RWPE2 (cell line): ENCODE data around the gene AOPEP.
A peak's percentile ranks its signal among the peaks of the same experiment; 100 is the strongest.

Experiments
- ATAC-seq: fragments of 200-7000 bp; cut with Tn5 transposase; 3 replicates; pipeline ENCODE4 v1.9.1; 2021; ENCODE audit warnings: low read depth
- DNase-seq: peaks from one replicate; pipeline ENCODE4 v3.0.0-alpha.2; 2020; ENCODE audit warnings: low spot score
- H3K27ac ChIP-seq: fragments of 450-650 bp; 2 replicates; pipeline ENCODE4 v1.5.1; 2017; ENCODE audit warnings: mild to moderate bottlenecking; ENCODE audit not compliant: poor library complexity, severe bottlenecking
- H3K27me3 ChIP-seq: fragments of 250-450 bp; sonication (Bioruptor Pico); 2 replicates; pipeline ENCODE4 v1.5.1; 2021; ENCODE audit warnings: mild to moderate bottlenecking, moderate library complexity; ENCODE audit not compliant: insufficient read depth, poor library complexity, severe bottlenecking
- H3K36me3 ChIP-seq: fragments of 250-450 bp; sonication (Bioruptor Pico); 2 replicates; pipeline ENCODE4 v1.5.1; 2020; ENCODE audit warnings: low read depth, mild to moderate bottlenecking, moderate library complexity
- H3K4me1 ChIP-seq: fragments of 250-450 bp; sonication (Bioruptor Pico); 2 replicates; pipeline ENCODE4 v1.5.1; 2021; ENCODE audit warnings: mild to moderate bottlenecking, moderate library complexity; ENCODE audit not compliant: insufficient read depth, poor library complexity, severe bottlenecking
- H3K4me3 ChIP-seq: fragments of 250-450 bp; sonication (Bioruptor Pico); 2 replicates; pipeline ENCODE4 v1.5.1; 2021; ENCODE audit warnings: mild to moderate bottlenecking, moderate library complexity; ENCODE audit not compliant: severe bottlenecking
- H3K9me3 ChIP-seq: fragments of 250-450 bp; sonication (Bioruptor Pico); 2 replicates; pipeline ENCODE4 v1.5.1; 2021; ENCODE audit warnings: mild to moderate bottlenecking, moderate library complexity; ENCODE audit not compliant: severe bottlenecking
- TF ChIP-seq, protein P1 (sequence below): fragments of 450-650 bp; IDR thresholded peaks from one replicate; pipeline ENCODE4 v1.5.1; 2017; ENCODE audit warnings: mild to moderate bottlenecking, moderate library complexity; ENCODE audit not compliant: poor library complexity, severe bottlenecking

The AOPEP gene

GRCh38 chr9:94779693-94780290, 53.3 kb downstream of the AOPEP start:
- no peak overlapping the region for H3K4me3 ChIP-seq
- no peaks in the 10 kb centered on the region for H3K9me3 ChIP-seq

DNA sequence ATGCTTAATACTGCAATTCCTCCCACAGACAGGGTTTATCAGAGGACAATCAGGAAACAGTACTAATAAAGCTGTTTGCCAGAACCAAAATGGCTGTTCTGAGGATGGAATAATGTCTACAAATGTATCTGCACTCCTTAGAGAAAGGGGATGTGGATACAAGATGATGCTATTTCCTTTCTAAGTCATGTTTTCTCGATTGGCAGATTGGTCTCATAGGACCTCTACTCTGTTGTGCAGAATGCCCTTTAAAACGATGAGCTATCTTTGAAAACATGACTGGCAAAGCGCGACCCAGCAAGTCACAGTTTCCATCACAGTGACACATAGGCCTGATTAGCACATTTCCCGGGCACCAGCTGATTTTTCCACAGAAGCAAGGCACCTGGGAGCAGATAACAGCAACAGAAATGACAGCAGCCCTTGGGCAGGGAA, 54.0 kb downstream of the AOPEP start:
- Histone ChIP-seq H3K4me3 (no peak overlapping the region), H3K9me3 (no peaks in the 10 kb centered on the region), H3K27ac (no peak overlapping the region), H3K4me1 (peaks cover 11% of the 10 kb centered on the region), H3K27me3 (no peaks in the 10 kb centered on the region), H3K36me3 (no peaks in the 10 kb centered on the region)
- TF ChIP-seq, protein P1, sequence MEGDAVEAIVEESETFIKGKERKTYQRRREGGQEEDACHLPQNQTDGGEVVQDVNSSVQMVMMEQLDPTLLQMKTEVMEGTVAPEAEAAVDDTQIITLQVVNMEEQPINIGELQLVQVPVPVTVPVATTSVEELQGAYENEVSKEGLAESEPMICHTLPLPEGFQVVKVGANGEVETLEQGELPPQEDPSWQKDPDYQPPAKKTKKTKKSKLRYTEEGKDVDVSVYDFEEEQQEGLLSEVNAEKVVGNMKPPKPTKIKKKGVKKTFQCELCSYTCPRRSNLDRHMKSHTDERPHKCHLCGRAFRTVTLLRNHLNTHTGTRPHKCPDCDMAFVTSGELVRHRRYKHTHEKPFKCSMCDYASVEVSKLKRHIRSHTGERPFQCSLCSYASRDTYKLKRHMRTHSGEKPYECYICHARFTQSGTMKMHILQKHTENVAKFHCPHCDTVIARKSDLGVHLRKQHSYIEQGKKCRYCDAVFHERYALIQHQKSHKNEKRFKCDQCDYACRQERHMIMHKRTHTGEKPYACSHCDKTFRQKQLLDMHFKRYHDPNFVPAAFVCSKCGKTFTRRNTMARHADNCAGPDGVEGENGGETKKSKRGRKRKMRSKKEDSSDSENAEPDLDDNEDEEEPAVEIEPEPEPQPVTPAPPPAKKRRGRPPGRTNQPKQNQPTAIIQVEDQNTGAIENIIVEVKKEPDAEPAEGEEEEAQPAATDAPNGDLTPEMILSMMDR = no peak
- ATAC-seq = no peak
- DNase-seq = no peak

More at GRCh38 chr9:94779693-94780290, 53.3 kb downstream of the AOPEP start:
- H3K27me3 ChIP-seq = no peaks in the 10 kb centered on the region
- ATAC-seq (no peak), DNase-seq (no peak)
- H3K27ac ChIP-seq = no peak overlapping the region
- H3K4me1 ChIP-seq = peaks cover 11% of the 10 kb centered on the region
- TF ChIP-seq, protein P1 = no peak
- peaks cover 2% of the 10 kb centered on the region; the same call in 1 of the 2 replicates for H3K36me3 ChIP-seq

- H3K4me3 ChIP-seq = no peak overlapping the region
- ATAC-seq = peak; percentile 8; the same call in 2 of the 3 replicates
- no peaks in the 10 kb centered on the region for H3K9me3 ChIP-seq
- no peaks in the 10 kb centered on the region for H3K27me3 ChIP-seq
- DNase-seq = no peak
- no peak overlapping the region for H3K27ac ChIP-seq
- TF ChIP-seq, protein P1 = no peak
- peaks cover 11% of the 10 kb centered on the region for H3K4me1 ChIP-seq
- no peaks in the 10 kb centered on the region for H3K36me3 ChIP-seq
Observed at GRCh38 chr9:94782355-94783101, 56.0 kb downstream of the AOPEP start.

- H3K36me3 ChIP-seq = no peaks in the 10 kb centered on the region
- no peak overlapping the region for H3K4me3 ChIP-seq
- peak overlapping the region; percentile 24 for H3K27ac ChIP-seq
- H3K27me3 ChIP-seq = no peaks in the 10 kb centered on the region
- peaks cover 11% of the 10 kb centered on the region for H3K4me1 ChIP-seq
- DNase-seq (peak; percentile 98), ATAC-seq (peak; percentile 92)
- no peaks in the 10 kb centered on the region for H3K9me3 ChIP-seq
- TF ChIP-seq, protein P1 = peak; percentile 88
Observed at GRCh38 chr9:94783102-94783682, 56.7 kb downstream of the AOPEP start.

- Histone ChIP-seq H3K9me3 (no peaks in the 10 kb centered on the region), H3K36me3 (no peaks in the 10 kb centered on the region), H3K27me3 (no peaks in the 10 kb centered on the region), H3K4me3 (no peak overlapping the region), H3K4me1 (peaks cover 11% of the 10 kb centered on the region), H3K27ac (peak overlapping the region; percentile 24)
- ATAC-seq = no peak
- TF ChIP-seq, protein P1 = no peak
- no peak for DNase-seq
Observed at GRCh38 chr9:94783928-94784327, 57.4 kb downstream of the AOPEP start.
